GM19239 (cell line): ENCODE measurements around the gene CHRNB2.

Experiments used
- DNase-seq: peaks from one replicate; pipeline ENCODE4 v3.0.0; 2011; ENCODE audit warnings: low spot score; ENCODE audit not compliant: insufficient read length
- FAIRE-seq: peaks from 2 replicates; lab custom pipeline; 2011; peaks lifted over from hg19 to GRCh38; lab: Jason Lieb, UNC

The CHRNB2 gene

GRCh38 chr1:154551474-154551873, 16.1 kb upstream of the CHRNB2 start:
- DNase-seq (no peak), FAIRE-seq (no peak)

GRCh38 chr1:154552036-154552435, 15.5 kb upstream of the CHRNB2 start:
- no peak for FAIRE-seq
- no peak for DNase-seq

- DNase-seq, result no peak
- FAIRE-seq, result no peak
Observed at GRCh38 chr1:154553056-154554030, 14.2 kb upstream of the CHRNB2 start.

GRCh38 chr1:154556422-154556821, 11.2 kb upstream of the CHRNB2 start:
- DNase-seq (no peak), FAIRE-seq (no peak)

GRCh38 chr1:154557248-154557938, 10.2 kb upstream of the CHRNB2 start:
- DNase-seq (no peak), FAIRE-seq (peak; percentile 71)

- FAIRE-seq, result no peak
- DNase-seq, result no peak
Observed at GRCh38 chr1:154557939-154558719, 9.4 kb upstream of the CHRNB2 start, which contains the start of gene UBE2Q1. Gene UBE2Q1, minus strand, starts transcription at chr1:154558662. Its CDS starts 109 bp downstream, at chr1:154558553.

- FAIRE-seq, result no peak
Observed at GRCh38 chr1:154558720-154559465, 8.7 kb upstream of the CHRNB2 start.

GRCh38 chr1:154559466-154560044, 8.0 kb upstream of the CHRNB2 start:
- peak; percentile 75 for DNase-seq
- FAIRE-seq, result peak; percentile 98

More at GRCh38 chr1:154558720-154559465, 8.7 kb upstream of the CHRNB2 start:
- peak; percentile 98 for DNase-seq

GRCh38 chr1:154565876-154566275, 1.7 kb upstream of the CHRNB2 start:
- no peak for DNase-seq
- no peak for FAIRE-seq

- DNase-seq (no peak), FAIRE-seq (no peak)
Observed at GRCh38 chr1:154568157-154568815, 708 bp downstream of the CHRNB2 start.

- DNase-seq (no peak), FAIRE-seq (no peak)
Observed at GRCh38 chr1:154571244-154571963, 3.8 kb downstream of the CHRNB2 start.

GRCh38 chr1:154571964-154572288, 4.3 kb downstream of the CHRNB2 start:
- FAIRE-seq, result no peak
- DNase-seq, result no peak

- FAIRE-seq, result no peak
- no peak for DNase-seq
Observed at GRCh38 chr1:154572468-154573167, 5.0 kb downstream of the CHRNB2 start.

GRCh38 chr1:154573168-154573510, 5.6 kb downstream of the CHRNB2 start:
- DNase-seq (no peak), FAIRE-seq (no peak)

- no peak for FAIRE-seq
Observed at GRCh38 chr1:154574716-154575115, 7.1 kb downstream of the CHRNB2 start.

GRCh38 chr1:154575147-154575927, 7.8 kb downstream of the CHRNB2 start:
- no peak for FAIRE-seq
- DNase-seq, result no peak

More at GRCh38 chr1:154574716-154575115, 7.1 kb downstream of the CHRNB2 start:
- no peak for DNase-seq

GRCh38 chr1:154575951-154576566, 8.5 kb downstream of the CHRNB2 start:
- FAIRE-seq, result no peak
- DNase-seq, result no peak
